Tibial nerve (tissue), 3 donors: ENCODE measurements around the gene IFI30.
"Not testable (repeated sequence)": the region's sequence is repeated elsewhere in the genome, so short reads cannot be mapped to it uniquely, and the experiment has no call there.

Experiments used
- POLR2A ChIP-seq, 2 donors: fragments of 450-650 bp; IDR thresholded peaks; one replicate each; pipeline ENCODE4 v1.6.1; 2017; ENCODE audit warnings: antibody characterized with exemption in 2 of 2, mild to moderate bottlenecking in 2 of 2, moderate library complexity in 2 of 2
- TF ChIP-seq, protein P1 (sequence below), 5 experiments: fragments of 200-600 bp in 3 of 5; fragments of 450-650 bp in 2 of 5; sonication (generic) in 3 of 5; IDR thresholded peaks; one replicate each; pipeline ENCODE4 v1.5.1; 2016 to 2019; ENCODE audit warnings: antibody characterized with exemption in 5 of 5, mild to moderate bottlenecking in 3 of 5, moderate library complexity in 2 of 5

DNA sequence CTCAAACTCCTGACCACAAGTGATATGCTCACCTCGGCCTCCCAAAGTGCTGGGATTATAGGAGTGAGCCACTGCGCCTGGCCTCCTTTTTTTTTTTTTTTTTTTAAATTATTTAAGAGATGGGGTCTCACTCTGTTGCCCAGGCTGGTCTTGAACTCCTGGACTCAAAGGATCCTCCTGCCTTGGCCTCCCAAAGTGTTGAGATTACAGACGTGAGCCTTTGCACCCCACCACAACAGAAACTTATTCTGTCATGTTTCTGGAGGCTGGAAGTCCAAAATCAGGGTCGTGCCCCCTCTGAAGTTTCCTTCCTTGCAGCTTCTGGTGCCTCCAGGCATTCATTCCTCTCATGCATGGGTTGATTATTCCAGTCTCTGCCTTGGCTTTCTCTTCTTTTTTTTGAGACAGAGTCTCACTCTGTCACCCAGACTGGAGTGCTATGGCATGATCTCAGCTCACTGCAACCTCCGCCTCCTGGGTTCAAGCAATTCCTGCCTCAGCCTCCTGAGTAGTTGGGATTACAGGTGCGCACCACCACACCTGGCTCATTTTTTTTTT is 14.5 kb upstream of the IFI30 start:
- TF ChIP-seq, protein P1, sequence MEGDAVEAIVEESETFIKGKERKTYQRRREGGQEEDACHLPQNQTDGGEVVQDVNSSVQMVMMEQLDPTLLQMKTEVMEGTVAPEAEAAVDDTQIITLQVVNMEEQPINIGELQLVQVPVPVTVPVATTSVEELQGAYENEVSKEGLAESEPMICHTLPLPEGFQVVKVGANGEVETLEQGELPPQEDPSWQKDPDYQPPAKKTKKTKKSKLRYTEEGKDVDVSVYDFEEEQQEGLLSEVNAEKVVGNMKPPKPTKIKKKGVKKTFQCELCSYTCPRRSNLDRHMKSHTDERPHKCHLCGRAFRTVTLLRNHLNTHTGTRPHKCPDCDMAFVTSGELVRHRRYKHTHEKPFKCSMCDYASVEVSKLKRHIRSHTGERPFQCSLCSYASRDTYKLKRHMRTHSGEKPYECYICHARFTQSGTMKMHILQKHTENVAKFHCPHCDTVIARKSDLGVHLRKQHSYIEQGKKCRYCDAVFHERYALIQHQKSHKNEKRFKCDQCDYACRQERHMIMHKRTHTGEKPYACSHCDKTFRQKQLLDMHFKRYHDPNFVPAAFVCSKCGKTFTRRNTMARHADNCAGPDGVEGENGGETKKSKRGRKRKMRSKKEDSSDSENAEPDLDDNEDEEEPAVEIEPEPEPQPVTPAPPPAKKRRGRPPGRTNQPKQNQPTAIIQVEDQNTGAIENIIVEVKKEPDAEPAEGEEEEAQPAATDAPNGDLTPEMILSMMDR (IDR thresholded peaks at IDR 0.05) = not testable (repeated sequence)
- TF ChIP-seq POLR2A (IDR thresholded peaks at IDR 0.05) = not testable (repeated sequence)
